ENCODE results near the gene MTG2.

The MTG2 gene

GRCh38 chr20:62182469-62183425 is at the start of gene MTG2:
Gene MTG2 (plus strand): TSS chr20:62183028. CDS start chr20:62193421, 10,393 bp downstream.
- DNase-seq (ENCODE audit: low read depth in 2 of 2), result peak; percentile 88 to 93

- DNase-seq (ENCODE audit: low read depth in 2 of 2), result no peak
Observed at GRCh38 chr20:62133051-62133845, 49.6 kb upstream of the MTG2 start.

- no peak for DNase-seq (ENCODE audit: low read depth in 2 of 2)
Observed at GRCh38 chr20:62133864-62134263, 49.0 kb upstream of the MTG2 start.

- no peak for DNase-seq (ENCODE audit: low read depth in 2 of 2)
Observed at GRCh38 chr20:62134735-62135231, 48.0 kb upstream of the MTG2 start.

- no peak for DNase-seq (ENCODE audit: low read depth in 2 of 2)
Observed at GRCh38 chr20:62135573-62136266, 47.1 kb upstream of the MTG2 start.

- DNase-seq (ENCODE audit: low read depth in 2 of 2), result peak in 1 of 2 donors; percentile 60
Observed at GRCh38 chr20:62136283-62137091, 46.3 kb upstream of the MTG2 start.

GRCh38 chr20:62137092-62137384 is 45.8 kb upstream of the MTG2 start:
- no peak for DNase-seq (ENCODE audit: low read depth in 2 of 2)

- DNase-seq (ENCODE audit: low read depth in 2 of 2), result no peak
Observed at GRCh38 chr20:62137478-62138203, 45.2 kb upstream of the MTG2 start.

- no peak for DNase-seq (ENCODE audit: low read depth in 2 of 2)
Observed at GRCh38 chr20:62138204-62138543, 44.7 kb upstream of the MTG2 start.

GRCh38 chr20:62138912-62139311 is 43.9 kb upstream of the MTG2 start:
- DNase-seq (ENCODE audit: low read depth in 2 of 2), result no peak

GRCh38 chr20:62139636-62140035 is 43.2 kb upstream of the MTG2 start:
- no peak for DNase-seq (ENCODE audit: low read depth in 2 of 2)

- no peak for DNase-seq (ENCODE audit: low read depth in 2 of 2)
Observed at GRCh38 chr20:62141043-62141396, 41.8 kb upstream of the MTG2 start.

GRCh38 chr20:62141397-62142251 is 41.2 kb upstream of the MTG2 start:
- no peak for DNase-seq (ENCODE audit: low read depth in 2 of 2)

- DNase-seq (ENCODE audit: low read depth in 2 of 2), result no peak
Observed at GRCh38 chr20:62142252-62143080, 40.4 kb upstream of the MTG2 start.

GRCh38 chr20:62143081-62143956 is 39.5 kb upstream of the MTG2 start, which contains the start of the genes PSMA7 and SS18L1:
Gene PSMA7 (minus strand): TSS chr20:62143394. CDS start chr20:62143303, 91 bp downstream.
Gene SS18L1 (plus strand): TSS chr20:62143769. CDS start chr20:62143821, 52 bp downstream.
- DNase-seq (ENCODE audit: low read depth in 2 of 2), result peak; percentile 62 to 84

- DNase-seq (ENCODE audit: low read depth in 2 of 2), result peak in 1 of 2 donors; percentile 50
Observed at GRCh38 chr20:62143957-62144825, 38.6 kb upstream of the MTG2 start.

GRCh38 chr20:62145688-62146018 is 37.2 kb upstream of the MTG2 start:
- DNase-seq (ENCODE audit: low read depth in 2 of 2), result no peak

Measured in stimulated activated CD8-positive, alpha-beta memory T cell treated with anti-CD3 and anti-CD28 coated beads, Interleukin-7, amount 100 ng/mL, for 4 hours (primary cell).